IPS-NIHi7 (cell line): ENCODE results near the gene KRTAP5-1.
"Not testable (repeated sequence)": the region's sequence is repeated elsewhere in the genome, so short reads cannot be mapped to it uniquely, and the experiment has no call there.

ENCODE experiments used
- DNase-seq: peaks from one replicate; pipeline ENCODE4 v3.0.0; 2012; ENCODE audit warnings: mixed read lengths; ENCODE audit errors: extremely low spot score

Gene KRTAP5-1

GRCh38 chr11:1601663-1602062 lies 16.6 kb upstream of the KRTAP5-1 start:
- not testable (repeated sequence) for DNase-seq

GRCh38 chr11:1600626-1601025 lies 15.5 kb upstream of the KRTAP5-1 start:
- no peak for DNase-seq

- no peak for DNase-seq
Observed at GRCh38 chr11:1598816-1599215, 13.7 kb upstream of the KRTAP5-1 start.

- DNase-seq, result not testable (repeated sequence)
Observed at GRCh38 chr11:1598406-1598805, 13.3 kb upstream of the KRTAP5-1 start.

- DNase-seq, result no peak
Observed at GRCh38 chr11:1597994-1598380, 12.9 kb upstream of the KRTAP5-1 start, which contains the start of gene KRTAP5-2. Gene KRTAP5-2, minus strand, starts transcription at chr11:1598294. Its CDS starts 44 bp downstream, at chr11:1598250.

- DNase-seq, result no peak
Observed at GRCh38 chr11:1597331-1597993, 12.4 kb upstream of the KRTAP5-1 start.

- DNase-seq, result not testable (repeated sequence)
Observed at GRCh38 chr11:1596576-1597121, 11.6 kb upstream of the KRTAP5-1 start.

- DNase-seq, result not testable (repeated sequence)
Observed at GRCh38 chr11:1595994-1596575, 11.0 kb upstream of the KRTAP5-1 start.

GRCh38 chr11:1592628-1593027 lies 7.5 kb upstream of the KRTAP5-1 start:
- no peak for DNase-seq

- DNase-seq, result no peak
Observed at GRCh38 chr11:1589996-1590395, 4.9 kb upstream of the KRTAP5-1 start.

GRCh38 chr11:1589191-1589963 lies 4.3 kb upstream of the KRTAP5-1 start:
- DNase-seq, result not testable (repeated sequence)

GRCh38 chr11:1586699-1587098 lies 1.6 kb upstream of the KRTAP5-1 start:
- peak; percentile 5 for DNase-seq

- not testable (repeated sequence) for DNase-seq
Observed at GRCh38 chr11:1582909-1583308, 2.2 kb downstream of the KRTAP5-1 start.

- peak; percentile 2 for DNase-seq
Observed at GRCh38 chr11:1581976-1582375, 3.1 kb downstream of the KRTAP5-1 start.

GRCh38 chr11:1576825-1577224 lies 8.3 kb downstream of the KRTAP5-1 start:
- DNase-seq, result no peak

- not testable (repeated sequence) for DNase-seq
Observed at GRCh38 chr11:1575756-1576155, 9.3 kb downstream of the KRTAP5-1 start.

GRCh38 chr11:1574933-1575242 lies 10.2 kb downstream of the KRTAP5-1 start:
- DNase-seq, result no peak

- peak; percentile 85 for DNase-seq
Observed at GRCh38 chr11:1574238-1574932, 10.7 kb downstream of the KRTAP5-1 start.

- DNase-seq, result no peak
Observed at GRCh38 chr11:1573903-1574237, 11.2 kb downstream of the KRTAP5-1 start.

GRCh38 chr11:1573077-1573902 lies 11.8 kb downstream of the KRTAP5-1 start:
- no peak for DNase-seq
